H1 (cell line): ENCODE measurements around the gene B4GALNT1. TPM values are rescaled to one million over a fixed set of nuclear protein-coding genes. Genes with fewer than 3 reads are reported as not detected.

Experiments used
- CHD2 ChIP-seq: IDR thresholded peaks from 2 replicates; pipeline ENCODE4 v1.6.1; 2012; ENCODE audit warnings: low read length, improper control_type of control experiment
- EP300 ChIP-seq, 2 experiments: IDR thresholded peaks; 1 replicate in 1 of 2; 2 replicates in 1 of 2; pipeline ENCODE4 v1.6.1; 2011 to 2012; ENCODE audit warnings: low read depth in 2 of 2, low read length in 2 of 2, mild to moderate bottlenecking in 2 of 2, borderline replicate concordance in 1 of 2, inconsistent platforms in 1 of 2, moderate library complexity in 1 of 2
- ZNF274 ChIP-seq: IDR thresholded peaks from 2 replicates; pipeline ENCODE4 v1.7.0; 2012; ENCODE audit warnings: low read length, borderline replicate concordance; ENCODE audit errors: extremely low read depth
- polyA plus RNA-seq, 7 experiments: library from polyadenylated mRNA; depleted of rRNA in 3 of 7; stranded (reverse) in 5 of 7; unstranded in 2 of 7; fragments of >200 nt in 5 of 7; fragments of 200-250 nt in 2 of 7; gene quantifications; 1 replicate in 5 of 7; 2 replicates in 1 of 7; 4 replicates in 1 of 7; pipeline versions ENCODE4 v1.2.1 to v1.2.3, GENCODE V29; 2011 to 2013; ENCODE audit warnings: missing spikeins in 2 of 7, mixed read lengths in 2 of 7
- total RNA-seq: library from RNA; stranded (reverse); fragmentation: NEBNext Ultra II Directional; extraction: Animal tissue kit (Norgen Biotek cat#: 25700); gene quantifications from 2 replicates; pipeline ENCODE4 v1.2.1, GENCODE V29; 2021

The B4GALNT1 gene
- total and polyA plus RNA-seq, 2 of the 8 experiments (the other 6 are each of a cell fraction or from before 2014, with no cell fraction given) = 1.5 to 2.3 TPM

- TF ChIP-seq EP300 (IDR thresholded peaks at IDR 0.05; ENCODE audit: borderline replicate concordance in 1 of 2, low read depth in 2 of 2, low read length in 2 of 2) (no peak), ZNF274 (no peak), CHD2 (no peak)
Observed at GRCh38 chr12:57606399-57606798, 26.6 kb downstream of the B4GALNT1 start (continued).
